Neural progenitor cell (in vitro differentiated cells): ENCODE data around the gene SETD3. TPM values are rescaled to one million over a fixed set of nuclear protein-coding genes. Genes with fewer than 3 reads are reported as not detected.

ENCODE experiments used
- DNase-seq: peaks from one replicate; pipeline ENCODE4 v3.0.0-alpha.2; 2016; ENCODE audit warnings: low spot score
- H2AFZ ChIP-seq: fragments of 200-600 bp; sonication (generic); replicated peaks from 2 replicates; pipeline ENCODE4 v1.6.1; 2016; ENCODE audit warnings: antibody characterized with exemption
- H3F3A ChIP-seq: fragments of 200-600 bp; sonication (generic); 2 replicates; pipeline ENCODE4 v1.6.1; 2016; ENCODE audit warnings: antibody characterized with exemption, low read depth
- H3K27ac ChIP-seq: fragments of 200-600 bp; sonication (generic); 2 replicates; pipeline ENCODE4 v1.5.1; 2016; ENCODE audit warnings: mild to moderate bottlenecking
- H3K27me3 ChIP-seq: fragments of 200-600 bp; sonication (generic); 2 replicates; pipeline ENCODE4 v1.6.1; 2016; ENCODE audit warnings: mild to moderate bottlenecking, moderate library complexity
- H3K36me3 ChIP-seq: fragments of 200-600 bp; sonication (generic); 2 replicates; pipeline ENCODE4 v1.5.1; 2016
- H3K4me1 ChIP-seq: fragments of 200-600 bp; sonication (generic); 2 replicates; pipeline ENCODE4 v1.6.1; 2016; ENCODE audit warnings: mixed run types
- H3K4me2 ChIP-seq: fragments of 200-600 bp; sonication (generic); 2 replicates; pipeline ENCODE4 v1.6.1; 2016
- H3K4me3 ChIP-seq: fragments of 200-600 bp; sonication (generic); 2 replicates; pipeline ENCODE4 v1.5.1; 2016
- H3K79me2 ChIP-seq: fragments of 200-600 bp; sonication (generic); 2 replicates; pipeline ENCODE4 v1.6.1; 2016; ENCODE audit warnings: low read depth
- H3K9ac ChIP-seq: fragments of 200-600 bp; sonication (generic); 2 replicates; pipeline ENCODE4 v1.6.1; 2016
- H3K9me3 ChIP-seq: fragments of 200-600 bp; sonication (generic); 2 replicates; pipeline ENCODE4 v1.5.1; 2016; ENCODE audit warnings: low read depth
- H4K20me1 ChIP-seq: fragments of 200-600 bp; sonication (generic); 2 replicates; pipeline ENCODE4 v1.6.1; 2016; ENCODE audit warnings: low read depth
- H3K27ac Mint-ChIP-seq: 3 replicates; pipeline ENCODE4 v1.8.0; 2021; ENCODE audit warnings: mixed read lengths
- H3K27me3 Mint-ChIP-seq: 2 replicates; pipeline ENCODE4 v1.8.0; 2022; ENCODE audit warnings: low read depth, mild to moderate bottlenecking, inconsistent platforms, moderate library complexity, mixed read lengths; ENCODE audit not compliant: insufficient read depth
- H3K36me3 Mint-ChIP-seq: 3 replicates; pipeline ENCODE4 v1.8.0; 2021; ENCODE audit warnings: mixed read lengths
- H3K4me1 Mint-ChIP-seq: 3 replicates; pipeline ENCODE4 v1.8.0; 2021; ENCODE audit warnings: mixed read lengths
- H3K4me3 Mint-ChIP-seq: 3 replicates; pipeline ENCODE4 v1.8.0; 2021; ENCODE audit warnings: mild to moderate bottlenecking, moderate library complexity, mixed read lengths
- H3K9me3 Mint-ChIP-seq: 3 replicates; pipeline ENCODE4 v1.8.0; 2020; ENCODE audit warnings: mixed read lengths
- EZH2 ChIP-seq: fragments of 200-600 bp; sonication (generic); IDR thresholded peaks from 2 replicates; pipeline ENCODE4 v1.6.1; 2017; ENCODE audit warnings: antibody characterized with exemption, mild to moderate bottlenecking, moderate library complexity
- EZH2phosphoT487 ChIP-seq: fragments of 200-600 bp; sonication (generic); IDR thresholded peaks from 2 replicates; pipeline ENCODE4 v1.6.1; 2017; ENCODE audit warnings: antibody characterized with exemption
- total RNA-seq: library from RNA; depleted of rRNA; stranded (reverse); fragments of >200 nt; gene quantifications from 2 replicates; pipeline ENCODE4 v1.2.3, GENCODE V29; 2015; ENCODE audit warnings: low replicate concordance
- TF ChIP-seq, protein P1 (sequence below): fragments of 200-600 bp; sonication (generic); IDR thresholded peaks from 2 replicates; pipeline ENCODE4 v1.5.1; 2017; ENCODE audit warnings: antibody characterized with exemption, mild to moderate bottlenecking

Gene SETD3
- total RNA-seq, 1 donor from 2014 or later: 68.0 TPM

DNA sequence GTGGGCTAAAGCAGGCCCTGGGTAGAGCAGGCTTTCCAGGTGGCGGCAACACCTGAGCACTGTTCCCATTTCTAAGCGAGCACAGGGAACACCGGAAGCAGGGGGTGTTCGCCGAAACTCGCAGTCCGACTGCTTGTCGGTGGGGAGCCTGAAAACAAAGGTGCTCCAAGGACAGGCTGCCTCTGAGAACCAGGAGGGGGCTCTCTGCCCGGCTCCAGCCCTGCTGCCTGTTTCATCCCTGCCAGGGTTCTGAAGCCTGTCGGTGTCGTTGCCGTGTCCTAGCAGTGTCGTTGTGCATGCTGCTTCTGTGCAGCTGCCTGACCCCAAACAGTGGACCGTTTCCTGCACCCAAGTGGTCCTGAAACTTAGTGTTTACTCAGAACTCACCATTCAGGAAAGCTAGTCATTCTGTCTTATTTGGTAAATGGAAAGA is 22.3 kb upstream of the SETD3 start:
- Histone ChIP-seq H2AFZ (no peak overlapping the region), H3F3A (peaks cover 9% of the 10 kb centered on the region), H3K79me2 (no peaks in the 10 kb centered on the region), H3K4me1 (no peaks in the 10 kb centered on the region), H3K27me3 (no peaks in the 10 kb centered on the region), H4K20me1 (peaks cover 5% of the 10 kb centered on the region), H3K9me3 (no peaks in the 10 kb centered on the region), H3K4me3 (no peak overlapping the region), H3K9ac (no peak overlapping the region), H3K4me2 (no peak overlapping the region), H3K36me3 (peaks cover 27% of the 10 kb centered on the region), H3K27ac (no peak overlapping the region)
- no peak for TF ChIP-seq EZH2phosphoT487
- TF ChIP-seq, protein P1, sequence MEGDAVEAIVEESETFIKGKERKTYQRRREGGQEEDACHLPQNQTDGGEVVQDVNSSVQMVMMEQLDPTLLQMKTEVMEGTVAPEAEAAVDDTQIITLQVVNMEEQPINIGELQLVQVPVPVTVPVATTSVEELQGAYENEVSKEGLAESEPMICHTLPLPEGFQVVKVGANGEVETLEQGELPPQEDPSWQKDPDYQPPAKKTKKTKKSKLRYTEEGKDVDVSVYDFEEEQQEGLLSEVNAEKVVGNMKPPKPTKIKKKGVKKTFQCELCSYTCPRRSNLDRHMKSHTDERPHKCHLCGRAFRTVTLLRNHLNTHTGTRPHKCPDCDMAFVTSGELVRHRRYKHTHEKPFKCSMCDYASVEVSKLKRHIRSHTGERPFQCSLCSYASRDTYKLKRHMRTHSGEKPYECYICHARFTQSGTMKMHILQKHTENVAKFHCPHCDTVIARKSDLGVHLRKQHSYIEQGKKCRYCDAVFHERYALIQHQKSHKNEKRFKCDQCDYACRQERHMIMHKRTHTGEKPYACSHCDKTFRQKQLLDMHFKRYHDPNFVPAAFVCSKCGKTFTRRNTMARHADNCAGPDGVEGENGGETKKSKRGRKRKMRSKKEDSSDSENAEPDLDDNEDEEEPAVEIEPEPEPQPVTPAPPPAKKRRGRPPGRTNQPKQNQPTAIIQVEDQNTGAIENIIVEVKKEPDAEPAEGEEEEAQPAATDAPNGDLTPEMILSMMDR: peak; percentile 36
- peaks cover 37% of the 10 kb centered on the region for H3K36me3 Mint-ChIP-seq
- peak; percentile 44 for DNase-seq
- H3K27ac Mint-ChIP-seq: no peak overlapping the region
- no peaks in the 10 kb centered on the region for H3K4me1 Mint-ChIP-seq
- H3K27me3 Mint-ChIP-seq: peaks cover 3% of the 10 kb centered on the region
- H3K9me3 Mint-ChIP-seq: no peaks in the 10 kb centered on the region
- no peak overlapping the region for H3K4me3 Mint-ChIP-seq

DNA sequence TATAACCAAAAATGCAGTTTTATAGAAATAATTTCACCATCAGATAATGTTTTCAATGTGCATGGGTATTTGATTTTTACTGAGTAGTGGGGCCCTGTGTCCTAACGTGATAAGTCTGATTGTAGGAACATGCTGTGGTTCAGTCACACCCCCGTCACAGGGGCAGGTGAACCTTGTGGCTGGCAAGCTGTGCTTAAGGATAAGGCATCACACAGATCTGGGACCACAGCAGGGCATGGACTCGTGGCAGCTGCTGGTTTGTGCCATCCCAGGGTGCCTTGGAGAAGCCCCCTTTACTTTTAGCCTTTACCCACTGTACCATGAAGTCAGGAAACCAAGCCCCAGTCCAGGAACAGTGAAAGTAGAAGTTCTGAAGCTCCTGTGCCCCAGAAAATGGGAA is 17.2 kb upstream of the SETD3 start:
- Histone ChIP-seq H3F3A (peaks cover 9% of the 10 kb centered on the region), H3K27me3 (no peaks in the 10 kb centered on the region), H3K27ac (no peak overlapping the region), H3K79me2 (peaks cover 9% of the 10 kb centered on the region), H3K4me2 (no peak overlapping the region), H3K9me3 (no peaks in the 10 kb centered on the region), H3K9ac (no peak overlapping the region), H4K20me1 (peaks cover 15% of the 10 kb centered on the region), H3K36me3 (peaks cover 14% of the 10 kb centered on the region), H2AFZ (no peak overlapping the region), H3K4me1 (no peaks in the 10 kb centered on the region), H3K4me3 (no peak overlapping the region)
- Mint-ChIP-seq H3K27me3 (peaks cover 2% of the 10 kb centered on the region), H3K27ac (no peak overlapping the region), H3K4me1 (no peaks in the 10 kb centered on the region), H3K36me3 (peaks cover 24% of the 10 kb centered on the region), H3K9me3 (no peaks in the 10 kb centered on the region), H3K4me3 (no peak overlapping the region)
- no peak for DNase-seq
- TF ChIP-seq EZH2phosphoT487 (no peak), EZH2 (no peak)
- TF ChIP-seq, protein P1: no peak

DNA sequence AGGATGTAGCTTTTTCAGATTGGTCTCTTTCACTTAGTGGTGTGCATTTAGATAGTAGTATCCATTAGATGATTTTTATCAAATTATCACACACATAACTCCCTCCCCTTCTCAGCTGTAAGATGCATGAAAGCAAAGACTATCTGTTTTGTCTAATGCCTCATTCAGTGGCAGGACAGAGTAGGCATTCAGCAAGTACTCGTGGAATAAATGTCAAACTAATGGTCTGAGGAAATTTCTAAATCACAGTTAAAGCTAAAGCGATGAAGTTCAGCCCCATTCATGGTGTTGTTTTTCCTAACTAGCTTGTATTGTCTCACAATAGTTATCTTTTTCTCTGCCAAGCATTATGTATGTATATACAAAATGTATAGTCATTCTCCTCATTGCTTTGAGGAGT is 16.7 kb upstream of the SETD3 start:
- Mint-ChIP-seq H3K27me3 (no peaks in the 10 kb centered on the region), H3K36me3 (peaks cover 22% of the 10 kb centered on the region), H3K9me3 (no peaks in the 10 kb centered on the region), H3K4me1 (no peaks in the 10 kb centered on the region), H3K4me3 (no peak overlapping the region), H3K27ac (no peak overlapping the region)
- H4K20me1 ChIP-seq: peaks cover 21% of the 10 kb centered on the region
- peaks cover 14% of the 10 kb centered on the region for H3K36me3 ChIP-seq
- peaks cover 15% of the 10 kb centered on the region for H3K79me2 ChIP-seq
- no peak for DNase-seq
- no peaks in the 10 kb centered on the region for H3K27me3 ChIP-seq
- H3F3A ChIP-seq: peaks cover 9% of the 10 kb centered on the region
- H3K4me3 ChIP-seq: no peak overlapping the region
- H3K9ac ChIP-seq: no peak overlapping the region
- H3K9me3 ChIP-seq: no peaks in the 10 kb centered on the region
- H3K27ac ChIP-seq: no peak overlapping the region
- H2AFZ ChIP-seq: no peak overlapping the region
- H3K4me1 ChIP-seq: no peaks in the 10 kb centered on the region
- H3K4me2 ChIP-seq: no peak overlapping the region
- TF ChIP-seq, protein P1: no peak
- no peak for TF ChIP-seq EZH2phosphoT487
- TF ChIP-seq EZH2: no peak
